CD8-positive, alpha-beta memory T cell (primary cell): Measurements from ENCODE around the gene DDX46. TPM values are rescaled to one million over a fixed set of nuclear protein-coding genes. Genes with fewer than 3 reads are reported as not detected.
A peak's percentile ranks its signal among the peaks of the same experiment; 100 is the strongest.

Experiments
- CTCF ChIA-PET: fragments of 350-600 bp; sonication (Branson Sonifier 250); formaldehyde crosslinking; loops from one replicate; lab custom pipeline; 2021; ENCODE audit warnings: antibody characterized with exemption; lab: Charles Lee
- POLR2A ChIA-PET: fragments of 350-600 bp; sonication (Branson Sonifier 250); formaldehyde crosslinking; loops from one replicate; lab custom pipeline; 2021; ENCODE audit warnings: antibody characterized with exemption; lab: Charles Lee
- DNase-seq, 5 donors: peaks; one replicate each; pipeline versions ENCODE4 v3.0.0 to v3.0.0-alpha.2; 2020 to 2022; ENCODE audit warnings: mixed read lengths in 1 of 5
- H3K27ac ChIP-seq: one replicate; pipeline ENCODE4 v1.7.0; 2013; ENCODE audit warnings: low read depth, mild to moderate bottlenecking, low read length, moderate library complexity
- H3K27me3 ChIP-seq: 2 replicates; pipeline ENCODE4 v1.7.0; 2013; ENCODE audit warnings: low read length, mild to moderate bottlenecking; ENCODE audit not compliant: insufficient read depth, poor library complexity, severe bottlenecking
- H3K36me3 ChIP-seq: 2 replicates; pipeline ENCODE4 v1.7.0; 2013; ENCODE audit warnings: mild to moderate bottlenecking, low read length, moderate library complexity; ENCODE audit not compliant: insufficient read depth
- H3K4me1 ChIP-seq: 2 replicates; pipeline ENCODE4 v1.7.0; 2013; ENCODE audit warnings: mild to moderate bottlenecking, low read length, moderate library complexity; ENCODE audit not compliant: insufficient read depth
- H3K4me3 ChIP-seq: 2 replicates; pipeline ENCODE4 v1.7.0; 2013; ENCODE audit warnings: mild to moderate bottlenecking, low read length
- H3K9me3 ChIP-seq: 2 replicates; pipeline ENCODE4 v1.7.0; 2013; ENCODE audit warnings: mild to moderate bottlenecking, low read length
- H3K27ac Mint-ChIP-seq, 8 donors: one replicate each; pipeline ENCODE4 v1.8.0; 2020 to 2021; ENCODE audit warnings: mixed read lengths in 8 of 8, mild to moderate bottlenecking in 6 of 8, inconsistent platforms in 3 of 8, moderate library complexity in 3 of 8
- H3K27me3 Mint-ChIP-seq, 2 donors: one replicate each; pipeline ENCODE4 v1.8.0; 2020 to 2021; ENCODE audit warnings: mixed read lengths in 2 of 2, mild to moderate bottlenecking in 1 of 2, moderate library complexity in 1 of 2
- H3K36me3 Mint-ChIP-seq, 3 donors: one replicate each; pipeline ENCODE4 v1.8.0; 2020 to 2021; ENCODE audit warnings: mixed read lengths in 3 of 3, inconsistent platforms in 1 of 3, mild to moderate bottlenecking in 1 of 3
- H3K4me1 Mint-ChIP-seq, 3 donors: one replicate each; pipeline ENCODE4 v1.8.0; 2020 to 2021; ENCODE audit warnings: mixed read lengths in 3 of 3, inconsistent platforms in 1 of 3, mild to moderate bottlenecking in 1 of 3
- H3K4me3 Mint-ChIP-seq, 7 donors: one replicate each; pipeline ENCODE4 v1.8.0; 2020 to 2021; ENCODE audit warnings: mixed read lengths in 7 of 7, mild to moderate bottlenecking in 6 of 7, moderate library complexity in 4 of 7, inconsistent platforms in 2 of 7
- H3K9me3 Mint-ChIP-seq, 5 donors: one replicate each; pipeline ENCODE4 v1.8.0; 2020 to 2022; ENCODE audit warnings: mixed read lengths in 5 of 5, mild to moderate bottlenecking in 3 of 5, moderate library complexity in 2 of 5, inconsistent platforms in 1 of 5
- polyA plus RNA-seq: library from polyadenylated mRNA; unstranded; fragments of 300-500 nt; fragmentation: Illumina TruSeq; gene quantifications from one replicate; pipeline ENCODE4 v1.2.3, GENCODE V29; 2021
- total RNA-seq, 2 experiments: library from RNA; stranded (reverse); gene quantifications; one replicate each; pipeline ENCODE4 v1.2.3, GENCODE V29; 2021

Gene DDX46
- total and polyA plus RNA-seq, 3 experiments from 2014 or later, result 27.5 to 83.8 (median 81.3) TPM

- ChIA-PET CTCF (interaction anchor here (1.0 to 2.4 kb wide), 3 partner anchors 21 to 168 kb away, joined by 3 to 13 read pairs (median 3); partner anchors contain the start of genes DDX46 and PCBD2), POLR2A (interaction anchor here (0.6 kb wide), 1 partner anchor 30 kb away, joined by 3 read pairs; no protein-coding TSS in a partner anchor)
- Histone ChIP-seq H3K4me1 (peaks cover 19% of the 10 kb centered on the region), H3K36me3 (no peaks in the 10 kb centered on the region), H3K27ac (no peak overlapping the region), H3K9me3 (no peaks in the 10 kb centered on the region), H3K4me3 (no peak overlapping the region), H3K27me3 (no peaks in the 10 kb centered on the region)
- Mint-ChIP-seq H3K9me3 (no peaks in the 10 kb centered on the region), H3K27ac (no peak overlapping the region), H3K4me3 (peak overlapping the region in 1 of 7 donors; percentile 32), H3K4me1 (peaks cover 20 to 30% (median 28%) of the 10 kb centered on the region in 3 donors), H3K27me3 (no peaks in the 10 kb centered on the region), H3K36me3 (peaks cover 0 to 14% (median 0%) of the 10 kb centered on the region in 3 donors)
- no peak for DNase-seq
Measured at GRCh38 chr5:134736173-134736812, 22.3 kb upstream of the DDX46 start.

GRCh38 chr5:134738133-134738962 is 20.2 kb upstream of the DDX46 start, which contains the start of gene CAMLG:
Gene CAMLG, plus strand, starts transcription at chr5:134738548. Its CDS starts 73 bp downstream, at chr5:134738621.
- peak; percentile 95 to 98 (median 96) for DNase-seq
- Mint-ChIP-seq H3K9me3 (no peaks in the 10 kb centered on the region), H3K27ac (peak within 1 kb of the TSS; percentile 90 to 98 (median 95)), H3K27me3 (no peaks in the 10 kb centered on the region), H3K36me3 (peaks cover 0 to 26% (median 0%) of the 10 kb centered on the region in 3 donors), H3K4me1 (peaks cover 23 to 42% (median 40%) of the 10 kb centered on the region in 3 donors), H3K4me3 (peak within 1 kb of the TSS; percentile 91 to 97 (median 95))
- no peaks in the 10 kb centered on the region for H3K27me3 ChIP-seq
- ChIA-PET POLR2A (interaction anchor here (0.6 to 2.1 kb wide), 17 partner anchors 9 to 734 kb away, joined by 3 to 29 read pairs (median 5); partner anchors contain the start of genes C5orf24, DDX46, PCBD2 and PPP2CA), CTCF (interaction anchor here (0.6 to 4.2 kb wide), 24 partner anchors 10 to 731 kb away, joined by 3 to 44 read pairs (median 3); partner anchors contain the start of genes CDKN2AIPNL, DDX46, PCBD2 and PPP2CA)
- no peaks in the 10 kb centered on the region for H3K36me3 ChIP-seq
- H3K4me3 ChIP-seq, result peak within 1 kb of the TSS; percentile 84
- peaks cover 19% of the 10 kb centered on the region for H3K4me1 ChIP-seq
- H3K27ac ChIP-seq, result peak within 1 kb of the TSS; percentile 86
- no peaks in the 10 kb centered on the region for H3K9me3 ChIP-seq

DNA sequence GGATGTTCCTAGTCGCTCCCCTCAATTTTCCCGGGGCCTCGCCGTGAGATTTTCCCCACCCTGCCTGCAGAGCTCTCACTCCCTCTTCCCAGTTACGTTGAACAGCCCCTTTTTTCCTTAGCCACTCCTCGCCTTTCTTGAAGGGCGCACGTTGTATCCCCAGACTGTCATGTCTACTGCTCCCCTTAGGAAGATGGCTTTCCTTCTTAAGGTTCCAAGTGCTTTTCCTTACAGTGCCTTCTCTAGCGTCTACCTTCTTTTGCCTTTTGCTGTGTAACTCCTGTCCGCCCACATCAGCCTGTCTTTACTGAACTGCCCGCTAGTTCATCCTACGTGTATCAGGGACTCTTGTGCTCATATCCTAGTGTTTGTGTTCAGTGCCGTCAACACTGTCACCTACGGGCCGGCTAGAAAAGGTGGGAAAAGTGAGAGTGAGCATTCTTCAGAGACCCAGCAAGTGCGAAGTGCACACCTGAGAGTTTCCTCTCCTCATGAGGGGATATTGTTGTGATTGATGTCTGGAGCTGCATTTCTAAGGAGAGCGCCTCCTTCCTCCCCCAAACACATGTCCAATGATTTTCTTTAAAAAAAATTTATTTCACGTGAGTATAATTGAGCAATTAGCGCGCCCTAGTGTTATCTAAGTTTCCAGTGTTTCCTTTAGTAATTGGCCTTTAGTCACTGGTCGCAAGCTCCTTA is 19.5 kb upstream of the DDX46 start:
- Mint-ChIP-seq H3K27me3 (no peaks in the 10 kb centered on the region), H3K36me3 (peaks cover 0 to 28% (median 0%) of the 10 kb centered on the region in 3 donors), H3K4me3 (peak overlapping the region; percentile 91 to 97 (median 95)), H3K4me1 (peaks cover 23 to 42% (median 40%) of the 10 kb centered on the region in 3 donors), H3K9me3 (no peaks in the 10 kb centered on the region), H3K27ac (peak overlapping the region; percentile 90 to 98 (median 95))
- Histone ChIP-seq H3K27ac (peak overlapping the region; percentile 86), H3K27me3 (no peaks in the 10 kb centered on the region), H3K9me3 (no peaks in the 10 kb centered on the region), H3K4me3 (peak overlapping the region; percentile 84), H3K36me3 (no peaks in the 10 kb centered on the region), H3K4me1 (peaks cover 19% of the 10 kb centered on the region)
- ChIA-PET CTCF (interaction anchor here (0.6 to 4.2 kb wide), 23 partner anchors 10 to 732 kb away, joined by 3 to 44 read pairs (median 3); partner anchors contain the start of genes CDKN2AIPNL, DDX46, PCBD2 and PPP2CA), POLR2A (interaction anchor here (0.6 to 2.1 kb wide), 15 partner anchors 10 to 734 kb away, joined by 3 to 29 read pairs (median 5); partner anchors contain the start of genes C5orf24, DDX46, PCBD2 and PPP2CA)
- peak in 3 of 5 donors; percentile 27 to 50 (median 36) for DNase-seq

DNA sequence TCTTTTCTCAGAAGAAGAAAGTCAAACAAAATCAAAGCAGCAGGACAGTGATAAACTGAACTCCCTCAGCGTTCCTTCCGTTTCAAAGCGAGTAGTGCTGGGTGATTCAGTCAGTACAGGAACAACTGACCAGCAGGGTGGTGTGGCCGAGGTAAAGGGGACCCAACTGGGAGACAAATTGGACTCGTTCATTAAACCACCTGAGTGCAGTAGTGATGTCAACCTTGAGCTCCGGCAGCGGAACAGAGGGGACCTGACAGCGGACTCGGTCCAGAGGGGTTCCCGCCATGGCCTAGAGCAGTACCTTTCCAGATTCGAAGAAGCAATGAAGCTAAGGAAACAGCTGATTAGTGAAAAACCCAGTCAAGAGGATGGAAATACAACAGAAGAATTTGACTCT is 17.5 kb upstream of the DDX46 start:
- no peaks in the 10 kb centered on the region for H3K9me3 Mint-ChIP-seq
- CTCF ChIA-PET, result interaction anchor here (0.6 to 4.2 kb wide), 6 partner anchors 8 to 701 kb away, joined by 3 to 44 read pairs (median 4); partner anchors contain the start of genes DDX46 and PCBD2
- H3K27me3 Mint-ChIP-seq, result no peaks in the 10 kb centered on the region
- H3K4me1 Mint-ChIP-seq, result peaks cover 23 to 46% (median 40%) of the 10 kb centered on the region in 3 donors
- peaks cover 0 to 31% (median 0%) of the 10 kb centered on the region in 3 donors for H3K36me3 Mint-ChIP-seq
- peak overlapping the region in 1 of 7 donors; percentile 6 for H3K4me3 Mint-ChIP-seq
- Histone ChIP-seq H3K36me3 (no peaks in the 10 kb centered on the region), H3K27me3 (no peaks in the 10 kb centered on the region), H3K4me3 (no peak overlapping the region), H3K9me3 (no peaks in the 10 kb centered on the region), H3K4me1 (peaks cover 19% of the 10 kb centered on the region), H3K27ac (no peak overlapping the region)
- POLR2A ChIA-PET, result interaction anchor here (0.7 to 1.5 kb wide), 2 partner anchors 17 to 21 kb away, joined by 3 to 5 read pairs; partner anchors contain the start of gene DDX46
- DNase-seq, result no peak
- peak overlapping the region in 2 of 8 donors; percentile 22 to 61 for H3K27ac Mint-ChIP-seq

- DNase-seq, result no peak
- ChIA-PET POLR2A (no interaction called here), CTCF (interaction anchor here (0.8 kb wide), 1 partner anchor 162 kb away, joined by 3 read pairs; the partner anchor contains the start of gene PCBD2)
- H3K4me3 ChIP-seq, result no peak overlapping the region
- H3K9me3 ChIP-seq, result no peaks in the 10 kb centered on the region
- H3K27ac ChIP-seq, result no peak overlapping the region
- no peaks in the 10 kb centered on the region for H3K27me3 ChIP-seq
- H3K27ac Mint-ChIP-seq, result no peak overlapping the region
- H3K4me1 Mint-ChIP-seq, result peaks cover 23 to 46% (median 40%) of the 10 kb centered on the region in 3 donors
- H3K27me3 Mint-ChIP-seq, result no peaks in the 10 kb centered on the region
- H3K36me3 ChIP-seq, result no peaks in the 10 kb centered on the region
- H3K4me1 ChIP-seq, result peaks cover 19% of the 10 kb centered on the region
- peaks cover 0 to 32% (median 0%) of the 10 kb centered on the region in 3 donors for H3K36me3 Mint-ChIP-seq
- H3K9me3 Mint-ChIP-seq, result no peaks in the 10 kb centered on the region
- no peak overlapping the region for H3K4me3 Mint-ChIP-seq
Measured at GRCh38 chr5:134742134-134742533, 16.4 kb upstream of the DDX46 start.

DNA sequence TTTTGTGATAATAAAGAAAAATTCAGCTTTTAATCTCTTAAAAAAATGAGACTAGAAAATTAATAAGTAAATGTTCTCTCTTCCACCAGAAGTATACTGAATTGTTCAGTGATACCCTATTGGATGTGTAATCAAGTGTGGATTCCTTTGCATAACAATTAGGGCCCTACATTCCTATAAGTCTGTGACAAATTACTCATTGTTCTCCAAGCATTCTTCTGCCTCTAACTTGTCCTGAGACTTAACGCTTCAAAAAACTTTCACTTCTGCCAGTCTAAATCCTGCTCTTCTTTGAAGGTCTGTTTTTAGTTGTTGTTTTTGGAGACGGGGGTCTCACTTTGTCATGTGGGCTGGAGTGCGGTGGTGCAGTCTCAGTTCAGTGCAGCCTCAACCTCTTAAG is 9.2 kb upstream of the DDX46 start:
- peaks cover 0 to 4% (median 0%) of the 10 kb centered on the region in 3 donors for H3K4me1 Mint-ChIP-seq
- ChIA-PET POLR2A (no interaction called here), CTCF (interaction anchor here (1.1 to 2.2 kb wide), 3 partner anchors 8 to 9 kb away, joined by 3 to 7 read pairs (median 4); partner anchors contain the start of gene DDX46)
- Histone ChIP-seq H3K4me3 (no peak overlapping the region), H3K4me1 (no peaks in the 10 kb centered on the region), H3K27me3 (no peaks in the 10 kb centered on the region), H3K27ac (no peak overlapping the region), H3K36me3 (peaks cover 6% of the 10 kb centered on the region), H3K9me3 (no peaks in the 10 kb centered on the region)
- H3K9me3 Mint-ChIP-seq, result no peaks in the 10 kb centered on the region
- no peak overlapping the region for H3K4me3 Mint-ChIP-seq
- DNase-seq, result no peak
- peaks cover 0 to 22% (median 0%) of the 10 kb centered on the region in 3 donors for H3K36me3 Mint-ChIP-seq
- peak overlapping the region in 1 of 8 donors; percentile 11 for H3K27ac Mint-ChIP-seq
- no peaks in the 10 kb centered on the region for H3K27me3 Mint-ChIP-seq

DNA sequence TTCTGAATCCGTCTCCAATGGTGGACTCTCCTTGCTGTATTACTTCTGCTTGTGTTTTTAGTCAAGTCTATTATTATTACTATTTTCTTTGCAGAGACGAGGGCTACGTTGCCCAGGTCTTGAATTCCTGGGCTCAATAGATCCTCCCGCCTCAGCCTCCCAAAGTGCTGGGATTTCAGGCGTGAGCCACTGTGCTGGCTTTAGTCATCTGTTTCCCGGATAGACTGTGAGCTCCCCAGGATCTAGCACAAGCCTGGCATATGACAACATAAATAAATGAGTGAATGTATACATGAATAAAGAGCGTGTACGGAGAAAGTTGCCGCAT is 439 bp upstream of the DDX46 start:
- Mint-ChIP-seq H3K4me1 (peaks cover 33 to 40% (median 38%) of the 10 kb centered on the region in 3 donors), H3K4me3 (peak overlapping the region; percentile 96 to 100 (median 100)), H3K27ac (peak overlapping the region; percentile 83 to 100 (median 98)), H3K36me3 (peaks cover 0 to 12% (median 0%) of the 10 kb centered on the region in 3 donors), H3K27me3 (no peaks in the 10 kb centered on the region), H3K9me3 (no peaks in the 10 kb centered on the region)
- Histone ChIP-seq H3K27me3 (no peaks in the 10 kb centered on the region), H3K36me3 (no peaks in the 10 kb centered on the region), H3K4me1 (peaks cover 21% of the 10 kb centered on the region), H3K9me3 (no peaks in the 10 kb centered on the region), H3K27ac (peak overlapping the region; percentile 34), H3K4me3 (peak overlapping the region; percentile 96)
- ChIA-PET POLR2A (interaction anchor here (0.7 to 3.0 kb wide), 5 partner anchors 10 to 232 kb away, joined by 3 to 22 read pairs (median 3); partner anchors contain the start of gene CAMLG), CTCF (interaction anchor here (0.6 to 3.4 kb wide), 14 partner anchors 9 to 386 kb away, joined by 3 to 44 read pairs (median 4); partner anchors contain the start of genes CAMLG, CDKN2AIPNL, PCBD2 and UBE2B)
- DNase-seq, result no peak
